GM12874 (cell line): ENCODE measurements around the gene RABGAP1L.

Experiments
- TF ChIP-seq, protein P1 (sequence below): IDR thresholded peaks from 2 replicates; pipeline ENCODE4 v1.5.1; 2011; ENCODE audit warnings: low read depth, mild to moderate bottlenecking, control low read depth, low read length, moderate library complexity; ENCODE audit not compliant: insufficient read depth

The RABGAP1L gene

DNA sequence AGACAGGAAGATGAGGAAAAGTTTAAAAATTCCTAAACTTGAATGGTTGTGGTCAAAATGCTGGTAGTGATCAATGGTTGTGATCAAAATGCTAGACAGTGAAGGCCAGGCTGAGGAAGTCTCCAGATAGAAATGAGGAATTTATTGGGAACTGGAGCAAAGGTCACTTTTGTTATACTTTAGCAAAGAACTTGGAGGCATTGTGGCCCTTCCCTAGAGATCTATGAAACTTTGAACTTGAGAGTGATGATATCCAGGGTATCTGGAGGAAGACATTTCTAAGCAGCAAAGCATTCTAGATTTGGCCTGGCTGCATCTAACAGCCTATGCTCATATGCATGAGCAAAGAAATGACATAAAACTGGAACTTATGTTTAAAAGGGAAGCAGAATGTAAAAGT, 35.5 kb upstream of the RABGAP1L start:
- TF ChIP-seq, protein P1, sequence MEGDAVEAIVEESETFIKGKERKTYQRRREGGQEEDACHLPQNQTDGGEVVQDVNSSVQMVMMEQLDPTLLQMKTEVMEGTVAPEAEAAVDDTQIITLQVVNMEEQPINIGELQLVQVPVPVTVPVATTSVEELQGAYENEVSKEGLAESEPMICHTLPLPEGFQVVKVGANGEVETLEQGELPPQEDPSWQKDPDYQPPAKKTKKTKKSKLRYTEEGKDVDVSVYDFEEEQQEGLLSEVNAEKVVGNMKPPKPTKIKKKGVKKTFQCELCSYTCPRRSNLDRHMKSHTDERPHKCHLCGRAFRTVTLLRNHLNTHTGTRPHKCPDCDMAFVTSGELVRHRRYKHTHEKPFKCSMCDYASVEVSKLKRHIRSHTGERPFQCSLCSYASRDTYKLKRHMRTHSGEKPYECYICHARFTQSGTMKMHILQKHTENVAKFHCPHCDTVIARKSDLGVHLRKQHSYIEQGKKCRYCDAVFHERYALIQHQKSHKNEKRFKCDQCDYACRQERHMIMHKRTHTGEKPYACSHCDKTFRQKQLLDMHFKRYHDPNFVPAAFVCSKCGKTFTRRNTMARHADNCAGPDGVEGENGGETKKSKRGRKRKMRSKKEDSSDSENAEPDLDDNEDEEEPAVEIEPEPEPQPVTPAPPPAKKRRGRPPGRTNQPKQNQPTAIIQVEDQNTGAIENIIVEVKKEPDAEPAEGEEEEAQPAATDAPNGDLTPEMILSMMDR, result no peak

DNA sequence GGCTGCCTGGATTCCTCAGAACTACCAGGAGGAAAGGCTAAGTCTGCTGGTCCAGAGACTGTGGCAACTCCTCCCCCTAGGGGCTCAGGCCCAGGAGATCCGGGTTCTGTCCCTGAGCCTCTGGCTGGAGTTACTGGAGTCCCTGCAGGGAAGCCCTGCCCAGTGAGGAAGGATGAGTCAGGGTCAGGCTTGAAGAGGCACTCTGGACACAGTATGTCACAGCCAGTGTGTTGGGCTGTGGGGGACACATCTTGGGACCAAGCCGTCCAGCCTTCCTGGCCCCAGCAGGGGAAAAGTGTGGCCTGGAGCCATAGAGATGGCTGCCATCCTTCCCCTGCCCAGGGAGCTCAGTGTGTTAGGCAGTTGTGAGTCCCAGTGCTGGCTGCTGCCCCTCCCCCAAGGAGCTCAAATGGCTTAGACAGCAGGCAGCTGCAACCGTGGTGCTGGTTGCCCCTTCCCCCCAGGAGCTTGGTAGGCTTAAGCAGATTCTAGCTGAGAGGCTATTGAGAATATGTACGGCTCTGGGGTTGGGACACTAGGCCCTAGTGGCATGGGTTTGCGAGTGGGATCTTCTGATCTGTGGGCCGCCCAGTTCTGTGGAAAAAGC, 28.2 kb upstream of the RABGAP1L start:
- TF ChIP-seq, protein P1, result no peak

DNA sequence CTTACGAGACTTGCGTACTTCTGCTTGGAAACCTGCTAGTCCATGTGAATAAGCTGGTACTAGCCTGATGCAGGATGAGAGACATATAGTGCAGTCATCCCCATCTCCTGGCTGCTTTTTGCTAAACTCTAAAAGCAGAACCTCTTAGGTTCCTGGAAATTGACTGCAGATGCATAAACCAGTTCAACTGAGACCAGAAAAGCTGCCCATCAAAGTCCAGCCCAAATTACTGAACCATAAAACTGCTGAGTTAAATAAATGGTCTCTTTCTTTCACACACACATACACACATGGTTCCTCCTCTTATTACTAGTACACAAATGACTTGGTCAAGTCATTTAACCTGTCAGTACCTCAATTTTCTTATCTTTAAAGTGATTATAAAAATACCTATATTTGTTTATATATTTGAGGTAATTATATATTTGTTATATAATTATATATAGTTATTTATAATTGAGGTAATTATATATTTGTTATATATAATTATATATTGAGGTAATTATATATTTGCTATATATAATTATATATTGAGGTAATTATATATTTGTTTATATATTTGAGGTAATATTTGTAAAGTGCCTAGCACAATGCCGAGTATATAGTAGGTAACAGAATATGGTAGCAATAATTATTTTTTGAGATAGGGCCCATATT, 25.2 kb upstream of the RABGAP1L start:
- TF ChIP-seq, protein P1, result no peak

DNA sequence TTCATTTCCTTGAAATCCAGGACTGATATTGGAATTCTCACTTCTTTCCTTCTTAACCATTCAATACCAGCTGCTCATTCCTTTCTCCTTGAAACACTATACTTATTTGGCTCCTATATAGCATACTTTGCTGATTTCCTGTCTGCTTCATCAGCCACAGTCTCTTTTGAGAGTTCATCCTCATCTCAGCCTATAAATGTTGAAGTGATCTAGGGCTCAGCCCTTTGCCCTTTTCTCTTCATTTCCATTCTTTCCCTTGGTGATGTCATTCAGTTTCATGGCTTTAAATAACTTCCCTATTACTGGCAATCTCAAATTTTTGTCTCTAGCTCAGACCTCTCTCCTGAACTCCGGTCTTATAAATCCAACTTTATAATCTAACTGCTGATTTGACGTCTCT, 24.1 kb upstream of the RABGAP1L start:
- TF ChIP-seq, protein P1, result no peak

DNA sequence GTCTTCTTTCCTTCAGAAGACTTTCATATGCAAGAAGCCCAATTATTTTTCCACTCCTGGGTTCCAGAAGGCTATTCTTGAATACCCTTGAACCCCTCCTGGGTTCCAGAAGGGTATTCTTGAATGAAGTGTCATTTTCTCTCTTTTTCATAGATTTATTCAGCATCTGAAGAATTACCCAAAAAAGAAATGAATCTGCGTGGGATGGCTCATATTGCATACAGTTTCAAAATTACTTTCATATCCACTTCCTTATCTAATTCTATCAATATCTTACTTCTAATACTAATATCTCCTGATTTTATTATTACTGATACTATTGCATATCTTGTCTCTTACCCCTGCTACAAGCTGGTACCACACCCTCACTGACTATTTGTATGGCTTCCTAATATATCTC, 22.6 kb upstream of the RABGAP1L start:
- TF ChIP-seq, protein P1, result no peak

DNA sequence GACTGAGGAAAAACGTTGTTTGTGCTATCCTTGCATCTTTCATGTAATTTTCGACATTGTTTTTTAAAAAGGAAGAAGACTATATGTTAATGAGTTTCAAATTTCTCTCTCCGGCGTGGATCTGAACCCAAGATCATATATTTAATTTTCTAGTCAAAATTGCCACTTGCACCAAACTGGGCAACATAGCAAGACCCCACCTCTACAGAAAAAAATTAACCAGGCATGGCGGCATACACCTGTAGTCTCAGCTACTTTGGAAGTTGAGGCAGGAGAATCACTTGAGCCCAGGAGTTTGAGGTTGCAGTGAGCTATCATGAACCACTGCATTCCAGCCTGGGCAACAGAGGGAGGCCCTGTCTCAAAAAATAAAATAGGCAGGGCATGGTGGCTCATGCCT, 16.5 kb upstream of the RABGAP1L start:
- TF ChIP-seq, protein P1, result no peak

DNA sequence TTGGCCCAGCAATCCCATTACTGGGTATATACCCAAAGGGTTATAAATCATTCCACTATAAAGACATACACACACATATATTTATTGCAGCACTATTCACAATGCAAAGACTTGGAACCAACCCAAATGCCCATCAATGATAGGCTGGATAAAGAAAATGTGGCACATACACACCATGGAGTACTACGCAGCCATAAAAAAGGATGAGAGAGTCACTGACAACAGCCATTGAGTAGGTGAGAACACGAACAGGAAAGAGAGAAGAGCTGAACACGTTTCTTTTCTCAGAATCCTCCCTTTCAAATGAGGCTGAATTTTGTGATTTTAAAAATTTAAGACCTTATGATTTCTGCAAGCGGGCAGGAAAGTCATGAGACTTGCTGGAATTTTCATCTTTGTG, 10.1 kb upstream of the RABGAP1L start:
- TF ChIP-seq, protein P1, result no peak
